Psoas muscle (tissue), 8 donors: ENCODE data around the gene ARHGEF28. TPM values are rescaled to one million over a fixed set of nuclear protein-coding genes. Genes with fewer than 3 reads are reported as not detected.

ENCODE experiments used
- ATAC-seq, 4 donors: fragments of 200-7000 bp; cut with Tn5 transposase; one replicate each; pipeline ENCODE4 v1.9.1; 2020; ENCODE audit warnings: moderate library complexity in 3 of 4, mild to moderate bottlenecking in 2 of 4
- DNase-seq, 2 donors: peaks; one replicate each; pipeline ENCODE4 v3.0.0-alpha.2; 2020
- H3K27ac ChIP-seq: fragments of 200-600 bp; one replicate; pipeline ENCODE4 v1.8.0; 2022
- H3K27me3 ChIP-seq, 3 donors: fragments of 200-600 bp in 1 of 3; one replicate each; pipeline versions ENCODE4 v1.6.1 to v1.8.0; 2013 to 2022; ENCODE audit warnings: low read length in 2 of 3, mild to moderate bottlenecking in 2 of 3, moderate library complexity in 1 of 3; ENCODE audit not compliant: insufficient read depth in 3 of 3
- H3K36me3 ChIP-seq, 2 donors: fragments of 200-600 bp in 1 of 2; one replicate each; pipeline versions ENCODE4 v1.6.1 to v1.8.0; 2013 to 2022; ENCODE audit warnings: low read depth in 1 of 2, mild to moderate bottlenecking in 1 of 2, moderate library complexity in 1 of 2; ENCODE audit not compliant: insufficient read depth in 1 of 2
- H3K4me1 ChIP-seq: fragments of 200-600 bp; one replicate; pipeline ENCODE4 v1.8.0; 2022
- H3K4me3 ChIP-seq: fragments of 200-600 bp; one replicate; pipeline ENCODE4 v1.8.0; 2022; ENCODE audit warnings: mild to moderate bottlenecking
- H3K9me3 ChIP-seq: fragments of 200-600 bp; one replicate; pipeline ENCODE4 v1.8.0; 2022
- WGBS, 3 donors: extraction: QIAGEN DNeasy Blood & Tissue Kit; methylation state at CpG; one replicate each; pipeline versions ENCODE4 v1.1.6 to v1.1.7; 2013; 5-methylcytosine and 5-hydroxymethylcytosine counted together
- intact Hi-C, 2 donors: fragments of 100-400 bp; cut with DNase I; formaldehyde crosslinking; loops; one replicate each; pipeline versions ENCODE4 v1.11.0 to v1.14.2; 2022
- polyA plus RNA-seq, 3 donors: library from polyadenylated mRNA; stranded (reverse); fragments of 200-250 nt; gene quantifications; one replicate each; pipeline ENCODE4 v1.2.3, GENCODE V29; 2013
- total RNA-seq, 4 donors: library from RNA; stranded (reverse); fragmentation: NEBNext Ultra II Directional in 2 of 4; extraction: Animal tissue kit (Norgen Biotek cat#: 25700) in 2 of 4; gene quantifications; one replicate each; pipeline versions ENCODE4 v1.2.1 to v1.2.4, GENCODE V29; 2021 to 2023
- TF ChIP-seq, protein P1 (sequence below): fragments of 200-600 bp; IDR thresholded peaks from one replicate; pipeline ENCODE4 v1.8.0; 2022; ENCODE audit warnings: antibody characterized with exemption
- donor health status: healthy with polysubstance abuse.
- donor health status: DM: no; HTN: no; CAD: no; lungs with moderate emphysema.
- donor health status: Bipolar disorder and iron deficiency.
- donor health status: healthy.
- donor health status: DM: yes; HTN: yes; CAD: no.
- donor health status: DM: no; HTN: no; CAD: no.
- donor health status: DM: no; HTN: no; CAD: no.
- donor health status: DM: yes; HTN: yes; CAD: no.

ARHGEF28 gene
- total and polyA plus RNA-seq, 7 donors = 0.39 to 1.3 (median 1.00) TPM

DNA sequence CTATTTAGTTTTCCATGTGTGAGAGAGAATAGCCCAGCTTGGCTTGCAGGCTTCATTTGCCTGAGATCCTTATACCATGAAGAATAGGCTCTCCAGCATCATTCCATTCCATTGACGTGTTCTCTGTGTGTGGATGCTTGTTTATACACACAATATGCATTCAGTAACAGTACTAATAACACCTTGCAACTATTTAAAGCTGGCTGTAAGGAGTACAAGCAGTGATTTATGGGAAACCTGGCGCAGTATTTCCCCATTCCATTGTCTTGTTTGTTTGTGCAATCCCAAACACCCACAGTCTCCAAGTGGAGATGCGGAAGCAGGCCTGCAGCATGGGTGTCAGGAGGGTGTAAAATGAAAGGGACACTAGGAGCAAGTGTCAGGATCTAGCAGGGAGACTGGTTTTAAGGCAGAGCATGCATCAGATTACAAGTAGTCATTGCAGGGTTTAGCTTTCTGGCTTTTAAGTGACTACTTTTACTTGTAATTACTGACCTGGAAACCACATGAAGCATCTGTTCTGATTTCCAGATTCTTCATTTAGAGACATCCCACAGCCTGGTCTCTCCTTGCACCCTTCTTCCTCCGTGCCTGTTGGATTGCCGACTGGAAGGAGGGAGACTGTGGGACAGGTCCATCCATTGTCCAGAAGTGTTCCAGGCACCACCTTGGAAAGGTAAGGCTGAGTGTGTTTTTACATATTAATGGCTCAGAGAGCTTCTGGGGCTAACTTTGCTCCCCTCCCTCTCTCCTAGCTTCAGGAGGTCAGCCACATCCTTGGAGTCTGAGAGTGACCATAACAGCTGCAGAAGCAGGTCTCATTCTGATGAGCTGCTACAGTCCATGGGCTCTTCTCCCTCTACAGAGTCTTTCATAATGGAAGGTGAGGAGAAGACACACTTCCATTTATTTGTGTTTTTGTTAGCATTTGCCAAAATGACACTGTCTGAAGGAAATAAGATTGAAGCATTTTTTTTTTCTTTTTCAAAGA, 241.6 kb downstream of the ARHGEF28 start:
- 67 to 72% (median 68%) methylated on average over 5 of the region's 5 CpGs for WGBS, 3 donors
- ATAC-seq (no peak), DNase-seq (no peak)
- H3K36me3 ChIP-seq = peaks cover 0 to 3% of the 10 kb centered on the region in 2 donors
- no peak overlapping the region for H3K27ac ChIP-seq
- no peaks in the 10 kb centered on the region for H3K4me1 ChIP-seq
- TF ChIP-seq, protein P1, sequence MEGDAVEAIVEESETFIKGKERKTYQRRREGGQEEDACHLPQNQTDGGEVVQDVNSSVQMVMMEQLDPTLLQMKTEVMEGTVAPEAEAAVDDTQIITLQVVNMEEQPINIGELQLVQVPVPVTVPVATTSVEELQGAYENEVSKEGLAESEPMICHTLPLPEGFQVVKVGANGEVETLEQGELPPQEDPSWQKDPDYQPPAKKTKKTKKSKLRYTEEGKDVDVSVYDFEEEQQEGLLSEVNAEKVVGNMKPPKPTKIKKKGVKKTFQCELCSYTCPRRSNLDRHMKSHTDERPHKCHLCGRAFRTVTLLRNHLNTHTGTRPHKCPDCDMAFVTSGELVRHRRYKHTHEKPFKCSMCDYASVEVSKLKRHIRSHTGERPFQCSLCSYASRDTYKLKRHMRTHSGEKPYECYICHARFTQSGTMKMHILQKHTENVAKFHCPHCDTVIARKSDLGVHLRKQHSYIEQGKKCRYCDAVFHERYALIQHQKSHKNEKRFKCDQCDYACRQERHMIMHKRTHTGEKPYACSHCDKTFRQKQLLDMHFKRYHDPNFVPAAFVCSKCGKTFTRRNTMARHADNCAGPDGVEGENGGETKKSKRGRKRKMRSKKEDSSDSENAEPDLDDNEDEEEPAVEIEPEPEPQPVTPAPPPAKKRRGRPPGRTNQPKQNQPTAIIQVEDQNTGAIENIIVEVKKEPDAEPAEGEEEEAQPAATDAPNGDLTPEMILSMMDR = no peak
- H3K4me3 ChIP-seq = no peak overlapping the region
- no peaks in the 10 kb centered on the region for H3K9me3 ChIP-seq
- H3K27me3 ChIP-seq = no peaks in the 10 kb centered on the region
- intact Hi-C loops = no loop called here

DNA sequence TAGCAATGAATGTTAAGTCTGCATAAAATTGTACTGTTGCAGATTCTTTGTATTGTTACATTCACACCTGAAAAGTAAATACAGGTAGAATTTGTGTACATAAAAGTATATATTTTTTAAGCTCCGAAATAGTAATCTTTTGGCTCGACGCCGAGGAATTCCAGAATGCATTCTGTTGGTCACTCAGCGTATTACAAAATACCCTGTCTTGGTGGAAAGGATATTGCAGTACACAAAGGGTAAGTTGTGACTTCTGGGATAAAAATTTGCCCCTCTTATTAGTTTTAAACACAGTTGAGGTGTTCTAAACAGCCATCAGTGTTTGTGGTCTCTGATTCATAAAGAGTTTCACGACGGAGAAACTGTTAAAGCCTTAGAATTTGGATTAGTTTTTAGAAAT, 257.6 kb downstream of the ARHGEF28 start:
- intact Hi-C loops = no loop called here
- H3K27me3 ChIP-seq = no peaks in the 10 kb centered on the region
- no peak overlapping the region for H3K4me3 ChIP-seq
- WGBS, 3 donors = 89 to 90% (median 90%) methylated on average over 7 of the region's 7 CpGs
- DNase-seq (no peak), ATAC-seq (no peak)
- TF ChIP-seq, protein P1 = no peak
- H3K9me3 ChIP-seq = no peaks in the 10 kb centered on the region
- no peaks in the 10 kb centered on the region for H3K36me3 ChIP-seq
- H3K4me1 ChIP-seq = no peaks in the 10 kb centered on the region
- H3K27ac ChIP-seq = no peak overlapping the region

DNA sequence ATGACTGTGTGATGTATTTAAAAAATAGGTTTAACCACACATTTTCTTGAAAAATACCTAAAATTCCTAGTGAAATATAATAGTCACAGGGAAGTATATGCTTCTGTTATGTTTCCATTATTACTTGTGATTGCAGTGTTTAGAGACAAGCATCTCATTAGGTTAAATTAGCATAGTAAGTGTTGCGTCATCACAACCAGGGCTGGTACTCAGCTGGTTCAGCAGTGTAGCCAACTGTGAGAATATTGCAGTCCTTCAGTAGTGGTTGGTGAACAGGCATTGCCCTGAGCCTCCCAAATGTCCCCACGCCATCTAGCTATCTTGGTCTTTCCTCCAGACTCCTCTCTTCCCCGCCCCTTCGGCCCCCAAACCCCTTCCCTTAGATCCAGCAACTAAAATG, 261.7 kb downstream of the ARHGEF28 start:
- intact Hi-C loops = no loop called here
- ATAC-seq = no peak
- 87 to 93% (median 90%) methylated on average over 4 of the region's 4 CpGs for WGBS, 3 donors
- Histone ChIP-seq H3K27me3 (no peaks in the 10 kb centered on the region), H3K27ac (no peak overlapping the region), H3K4me1 (no peaks in the 10 kb centered on the region), H3K9me3 (no peaks in the 10 kb centered on the region), H3K36me3 (no peaks in the 10 kb centered on the region), H3K4me3 (no peak overlapping the region)
- TF ChIP-seq, protein P1 = no peak
- no peak for DNase-seq

- TF ChIP-seq, protein P1 = no peak
- ATAC-seq (no peak), DNase-seq (no peak)
- Histone ChIP-seq H3K9me3 (no peaks in the 10 kb centered on the region), H3K4me3 (no peak overlapping the region), H3K27ac (no peak overlapping the region), H3K36me3 (no peaks in the 10 kb centered on the region), H3K4me1 (no peaks in the 10 kb centered on the region), H3K27me3 (no peaks in the 10 kb centered on the region)
- intact Hi-C loops = no loop called here
- 95 to 98% (median 95%) methylated on average over 4 of the region's 4 CpGs for WGBS, 3 donors
Observed at GRCh38 chr5:73890569-73890968, 264.6 kb downstream of the ARHGEF28 start.
